DMS153 treated with DMSO at 0.1 percent for 48 hours (cell line): ENCODE measurements around the gene ACOD1.
"Not testable (repeated sequence)": the region's sequence is repeated elsewhere in the genome, so short reads cannot be mapped to it uniquely, and the experiment has no call there.

Experiments
- DNase-seq: peaks from one replicate; lab custom pipeline; 2025; ENCODE audit not compliant: unreplicated experiment; lab: John Stamatoyannopoulos, UW

The ACOD1 gene

GRCh38 chr13:76950101-76950500 is 1.8 kb downstream of the ACOD1 start:
- no peak for DNase-seq

- DNase-seq = no peak
Measured at GRCh38 chr13:76953968-76954367, 5.7 kb downstream of the ACOD1 start.

- DNase-seq = no peak
Measured at GRCh38 chr13:76954538-76954937, 6.2 kb downstream of the ACOD1 start.

- no peak for DNase-seq
Measured at GRCh38 chr13:76955193-76955592, 6.9 kb downstream of the ACOD1 start.

GRCh38 chr13:76955661-76956060 is 7.3 kb downstream of the ACOD1 start:
- no peak for DNase-seq

GRCh38 chr13:76958841-76959432 is 10.6 kb downstream of the ACOD1 start:
- DNase-seq = no peak

GRCh38 chr13:76959734-76960133 is 11.4 kb downstream of the ACOD1 start:
- DNase-seq = not testable (repeated sequence)

GRCh38 chr13:76965759-76966421 is 17.6 kb downstream of the ACOD1 start:
- no peak for DNase-seq

- no peak for DNase-seq
Measured at GRCh38 chr13:76967031-76967430, 18.7 kb downstream of the ACOD1 start.

- DNase-seq = no peak
Measured at GRCh38 chr13:76968041-76968440, 19.7 kb downstream of the ACOD1 start.

- no peak for DNase-seq
Measured at GRCh38 chr13:76969488-76970365, 21.4 kb downstream of the ACOD1 start.

- DNase-seq = no peak
Measured at GRCh38 chr13:76971215-76971614, 22.9 kb downstream of the ACOD1 start.

GRCh38 chr13:76971851-76972829 is 23.8 kb downstream of the ACOD1 start:
- no peak for DNase-seq

GRCh38 chr13:76973920-76974617 is 25.8 kb downstream of the ACOD1 start:
- no peak for DNase-seq

GRCh38 chr13:76974618-76974975 is 26.3 kb downstream of the ACOD1 start:
- no peak for DNase-seq

- no peak for DNase-seq
Measured at GRCh38 chr13:76975863-76976262, 27.6 kb downstream of the ACOD1 start.

GRCh38 chr13:76976490-76976889 is 28.2 kb downstream of the ACOD1 start:
- no peak for DNase-seq

- no peak for DNase-seq
Measured at GRCh38 chr13:76976929-76977328, 28.6 kb downstream of the ACOD1 start.

- DNase-seq = no peak
Measured at GRCh38 chr13:76980075-76980718, 31.9 kb downstream of the ACOD1 start.

GRCh38 chr13:76982061-76982460 is 33.8 kb downstream of the ACOD1 start:
- DNase-seq = no peak
